ENCODE data around the gene ITPKB. TPM values are rescaled to one million over a fixed set of nuclear protein-coding genes. Genes with fewer than 3 reads are reported as not detected.
"Not testable (repeated sequence)": the region's sequence is repeated elsewhere in the genome, so short reads cannot be mapped to it uniquely, and the experiment has no call there.

The ITPKB gene
- total RNA-seq, 1 donor from 2014 or later, result 29.4 TPM

DNA sequence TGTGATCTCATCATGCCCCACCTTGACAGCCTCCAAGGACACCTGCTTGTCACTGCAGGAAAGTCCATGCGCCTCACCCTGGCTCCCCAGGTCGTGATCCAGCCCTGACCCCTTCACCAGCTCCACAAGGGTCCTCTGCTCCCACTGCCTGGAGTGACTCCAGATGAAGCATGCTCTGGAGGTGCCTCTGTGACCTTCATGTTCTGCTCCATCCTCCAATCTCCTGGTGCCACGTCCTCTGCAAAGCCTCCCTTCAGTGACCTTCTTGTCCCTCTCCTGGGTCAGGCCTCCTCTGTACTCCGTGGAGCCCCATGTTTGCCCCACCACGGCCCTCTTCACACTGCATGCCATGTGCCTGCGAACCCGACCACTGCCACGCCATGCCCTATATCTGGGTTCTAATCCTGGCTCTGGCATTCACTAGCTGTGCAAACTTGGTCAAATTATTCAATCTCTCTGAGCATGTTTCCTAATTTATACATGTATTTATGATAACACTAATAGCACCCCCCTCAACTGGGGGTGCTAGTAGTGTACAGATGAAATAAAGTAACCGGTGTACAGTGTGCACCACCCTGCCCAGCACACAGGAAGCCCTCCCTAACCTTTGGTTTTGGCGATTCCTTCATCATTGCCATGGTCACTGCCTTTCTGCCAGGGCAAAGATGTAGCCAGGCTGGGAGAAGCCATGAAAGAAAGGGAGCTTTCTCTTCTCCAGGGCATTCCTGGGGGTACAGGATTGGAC is 113.1 kb downstream of the ITPKB start:
- no peak for DNase-seq (ENCODE audit: low spot score)

DNA sequence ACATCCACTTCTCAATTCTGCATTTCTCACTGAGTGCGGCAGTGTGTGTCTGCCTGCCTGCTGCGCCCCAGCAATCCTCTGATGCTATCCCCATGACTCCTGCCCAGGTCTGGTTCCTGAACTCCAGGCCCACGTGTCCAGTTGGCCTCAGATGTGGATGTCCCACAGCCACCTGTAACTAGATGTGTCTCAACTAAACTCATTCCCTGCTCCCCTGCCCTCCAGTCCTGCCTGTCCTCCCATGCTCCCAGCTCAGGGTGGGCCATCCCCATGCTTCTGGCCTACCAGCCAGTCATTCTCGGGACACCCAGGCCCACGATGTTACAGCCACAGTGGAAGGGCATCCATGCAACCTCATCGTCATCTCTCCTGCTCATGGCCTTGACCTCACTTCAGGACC is 113.8 kb downstream of the ITPKB start:
- DNase-seq (ENCODE audit: low spot score), result no peak

DNA sequence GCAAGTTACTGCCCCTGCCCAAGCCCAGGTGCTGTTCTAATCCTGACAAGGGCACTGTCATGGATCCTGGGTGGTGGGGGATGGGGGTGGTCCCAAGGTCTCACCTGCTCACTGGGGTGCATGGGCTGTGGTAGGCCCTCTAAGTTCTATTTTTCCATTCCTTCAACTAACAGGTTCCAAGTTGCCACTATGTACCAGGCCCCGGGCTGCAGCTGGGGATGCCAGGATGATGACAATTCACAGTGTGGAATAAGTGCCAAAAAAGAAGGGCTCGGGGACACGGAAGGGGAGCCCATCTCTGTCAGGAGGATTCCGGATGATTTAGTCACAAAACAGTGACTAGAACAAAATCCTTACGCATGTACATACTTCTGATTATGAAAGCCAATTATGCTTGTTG is 114.6 kb downstream of the ITPKB start:
- DNase-seq (ENCODE audit: low spot score), result no peak

DNA sequence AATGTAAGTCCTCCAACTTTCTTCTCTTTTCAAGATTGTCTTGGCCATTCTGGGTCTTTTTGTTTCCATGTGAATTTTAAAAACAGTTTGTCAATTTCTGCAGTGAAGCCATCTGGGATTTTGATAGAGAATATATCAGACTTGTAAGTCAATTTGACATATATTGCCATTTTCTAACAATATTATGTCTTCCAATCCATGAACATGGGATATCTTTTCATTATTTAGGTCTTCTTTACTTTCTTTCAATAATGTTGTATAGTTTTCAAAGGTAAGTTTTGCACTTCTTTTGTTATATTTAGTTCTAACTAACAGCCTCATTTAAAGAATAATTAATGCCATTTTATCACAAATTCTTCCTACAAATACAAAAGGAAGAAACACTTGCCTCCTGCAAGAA is 117.1 kb downstream of the ITPKB start:
- no peak for DNase-seq (ENCODE audit: low spot score)

DNA sequence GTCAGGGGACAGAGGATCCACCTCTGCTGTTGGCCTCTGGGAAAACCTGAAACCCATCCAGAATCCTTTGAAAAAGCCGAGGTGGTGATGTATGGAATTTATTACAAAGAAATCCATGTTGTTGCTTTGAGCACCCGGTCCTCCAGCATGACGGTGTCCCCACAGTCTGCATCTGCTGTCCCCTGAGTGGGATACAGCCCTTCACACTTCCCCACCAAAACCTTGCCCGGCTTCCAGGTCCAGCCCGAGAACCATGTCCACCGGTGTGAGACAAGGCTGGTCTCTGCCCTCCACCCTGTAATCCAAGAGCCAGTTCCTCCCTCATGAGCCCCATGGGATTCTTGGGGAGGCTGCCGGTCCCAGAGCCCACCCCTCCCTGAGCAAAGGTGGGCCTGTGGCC is 120.1 kb downstream of the ITPKB start:
- DNase-seq (ENCODE audit: low spot score), result no peak

DNA sequence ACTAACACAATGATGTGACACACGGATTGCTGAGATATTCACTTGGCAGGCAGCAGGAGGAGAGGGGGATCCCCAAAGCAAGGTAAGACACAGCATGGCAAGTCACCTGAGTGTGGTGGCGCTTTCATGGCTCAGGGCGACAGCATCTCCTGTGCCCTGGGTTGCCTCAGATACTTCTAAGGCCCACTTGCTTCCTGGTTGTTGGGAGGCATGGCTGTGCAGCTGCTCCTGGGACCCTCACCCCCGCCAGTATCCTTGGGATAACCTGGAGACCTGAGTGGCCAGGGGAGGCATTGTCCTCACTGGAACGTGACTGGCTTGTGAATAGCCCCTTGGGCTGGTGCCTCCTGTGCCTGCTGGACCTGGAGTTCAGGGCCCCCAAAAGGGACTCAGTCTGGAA is 120.7 kb downstream of the ITPKB start:
- no peak for DNase-seq (ENCODE audit: low spot score)

DNA sequence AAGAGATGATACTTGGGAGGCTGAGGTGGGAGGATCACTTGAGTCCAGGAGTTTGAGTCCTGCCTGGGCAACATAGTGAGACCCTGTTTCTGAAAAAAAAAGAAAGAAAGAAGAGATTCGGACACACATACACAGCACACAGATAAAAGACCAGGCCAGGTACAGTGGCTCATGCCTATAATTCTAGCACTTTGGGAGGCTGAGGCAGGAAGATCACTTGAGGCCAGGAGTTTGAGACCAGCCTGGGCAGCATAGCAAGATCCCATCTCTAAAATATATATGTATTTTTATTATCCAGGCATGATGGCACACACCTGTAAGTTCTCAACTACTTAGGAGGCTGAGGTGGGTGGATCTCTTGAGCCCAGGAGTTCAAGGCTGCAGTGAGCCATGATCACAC is 121.4 kb downstream of the ITPKB start:
- DNase-seq (ENCODE audit: low spot score), result not testable (repeated sequence)

DNA sequence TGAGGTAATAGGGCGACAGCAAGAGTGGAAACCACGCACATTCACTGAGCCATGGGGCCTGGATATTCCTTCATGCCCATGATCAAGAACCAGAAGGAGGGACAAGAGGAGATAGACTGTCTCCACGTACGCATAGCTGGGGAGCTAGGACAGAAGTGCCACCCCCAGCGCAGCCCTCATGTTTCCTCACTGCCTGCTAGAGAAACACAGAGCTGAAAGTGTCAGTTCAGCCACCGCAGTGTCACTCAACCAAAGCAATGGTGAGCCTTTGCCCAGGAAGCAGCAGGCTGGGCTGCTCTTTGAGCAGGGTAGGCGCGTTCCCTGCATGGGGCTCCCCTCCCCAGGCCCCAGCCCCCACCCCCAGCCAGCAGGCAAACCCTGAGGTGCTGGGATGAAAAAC is 122.0 kb downstream of the ITPKB start:
- DNase-seq (ENCODE audit: low spot score), result no peak

DNA sequence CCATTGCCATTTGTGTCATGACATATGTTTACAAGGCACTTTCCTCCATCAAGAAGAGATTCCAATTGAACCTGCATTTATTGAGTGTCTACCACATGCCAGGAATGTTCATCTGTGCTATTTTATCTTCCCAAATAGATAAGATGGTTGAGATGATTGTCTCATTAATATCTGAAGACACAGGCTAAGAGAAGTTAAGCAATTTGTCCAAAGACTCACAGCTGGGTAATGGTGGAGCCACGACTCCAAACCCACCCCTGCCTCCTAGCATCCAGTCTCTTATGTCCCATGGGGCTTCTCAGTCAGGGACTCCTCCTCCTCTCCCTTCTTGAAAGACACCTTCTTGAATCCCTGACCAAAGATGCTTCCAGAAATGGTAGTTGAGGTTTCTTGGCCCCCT is 122.4 kb downstream of the ITPKB start:
- no peak for DNase-seq (ENCODE audit: low spot score)

DNA sequence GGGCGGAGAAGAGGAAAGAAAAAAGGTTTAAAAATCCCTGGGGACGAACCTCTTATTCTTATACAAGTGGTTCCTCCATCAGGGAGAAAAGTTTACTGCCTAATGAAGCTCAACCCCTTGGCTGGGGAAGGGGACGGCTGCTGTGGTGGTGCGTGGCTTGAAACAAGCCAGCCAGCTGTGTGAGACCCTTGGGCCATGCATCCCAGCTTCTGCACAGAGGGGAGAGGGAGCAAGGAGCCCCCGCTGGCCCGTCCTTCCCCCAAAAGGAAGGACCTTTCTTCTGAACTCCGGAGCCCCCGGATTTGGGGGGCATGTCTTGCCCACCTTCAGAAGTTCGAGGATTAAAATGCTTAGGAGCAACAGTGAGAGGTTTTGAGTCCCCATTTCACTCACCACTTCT is 123.2 kb downstream of the ITPKB start:
- no peak for DNase-seq (ENCODE audit: low spot score)

DNA sequence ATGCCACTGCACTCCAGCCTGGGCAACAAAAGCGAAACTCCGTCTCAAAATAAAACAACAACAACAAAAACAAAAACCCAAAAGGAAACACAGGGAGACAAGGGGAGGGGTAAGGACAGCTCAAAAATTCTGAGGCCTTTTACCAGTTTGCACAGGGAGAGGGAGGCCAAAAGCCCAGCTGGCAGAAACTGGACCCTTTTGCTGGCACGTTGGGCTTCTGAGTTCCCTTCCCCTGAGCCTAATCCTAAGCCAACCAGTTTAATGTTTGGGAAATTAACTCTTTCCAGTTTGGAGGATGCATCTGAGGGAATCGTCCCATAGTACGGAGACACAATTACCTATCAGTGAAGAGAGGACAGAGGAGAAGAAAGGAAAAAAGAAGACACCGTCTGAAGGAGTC is 127.1 kb downstream of the ITPKB start:
- not testable (repeated sequence) for DNase-seq (ENCODE audit: low spot score)

DNA sequence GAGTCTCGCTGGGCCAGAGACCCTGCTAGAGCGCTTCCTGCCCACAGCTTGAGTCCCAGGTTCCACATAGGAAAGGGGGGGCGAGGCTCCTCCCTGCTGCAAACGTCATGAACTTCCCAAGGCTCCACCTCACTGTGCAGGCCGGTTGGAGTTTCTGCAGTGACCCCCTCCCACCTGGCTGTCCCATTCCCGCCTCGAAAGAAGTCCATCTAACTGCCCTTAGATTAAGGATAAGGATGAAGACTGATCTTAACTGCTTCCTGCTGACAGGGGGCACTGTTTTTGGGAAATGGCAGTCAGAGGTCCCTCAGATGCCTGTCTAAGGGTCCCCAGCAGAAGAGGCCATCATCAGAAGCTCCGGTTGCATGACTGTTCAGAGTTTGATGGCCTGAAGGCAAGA is 127.8 kb downstream of the ITPKB start:
- no peak for DNase-seq (ENCODE audit: low spot score)

DNA sequence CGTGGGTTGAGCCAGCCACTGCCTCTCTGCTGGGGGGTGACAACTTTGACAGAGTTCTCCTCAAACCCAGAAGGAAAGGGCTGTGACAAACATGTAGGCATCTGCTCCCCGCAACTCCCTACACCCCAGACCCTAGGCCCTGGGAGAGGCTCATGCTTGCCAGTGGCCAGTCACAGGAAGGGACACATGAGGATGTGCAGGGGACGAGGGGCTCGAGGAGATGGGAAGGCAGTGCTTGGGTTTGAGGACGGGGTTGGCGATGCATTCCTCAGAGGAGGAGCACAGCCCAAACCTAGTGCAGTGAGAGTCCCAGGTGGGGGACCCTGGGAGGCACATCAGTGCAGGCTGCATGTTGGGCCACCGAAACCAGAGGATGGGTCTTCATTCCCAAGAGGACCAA is 128.4 kb downstream of the ITPKB start:
- no peak for DNase-seq (ENCODE audit: low spot score)

DNA sequence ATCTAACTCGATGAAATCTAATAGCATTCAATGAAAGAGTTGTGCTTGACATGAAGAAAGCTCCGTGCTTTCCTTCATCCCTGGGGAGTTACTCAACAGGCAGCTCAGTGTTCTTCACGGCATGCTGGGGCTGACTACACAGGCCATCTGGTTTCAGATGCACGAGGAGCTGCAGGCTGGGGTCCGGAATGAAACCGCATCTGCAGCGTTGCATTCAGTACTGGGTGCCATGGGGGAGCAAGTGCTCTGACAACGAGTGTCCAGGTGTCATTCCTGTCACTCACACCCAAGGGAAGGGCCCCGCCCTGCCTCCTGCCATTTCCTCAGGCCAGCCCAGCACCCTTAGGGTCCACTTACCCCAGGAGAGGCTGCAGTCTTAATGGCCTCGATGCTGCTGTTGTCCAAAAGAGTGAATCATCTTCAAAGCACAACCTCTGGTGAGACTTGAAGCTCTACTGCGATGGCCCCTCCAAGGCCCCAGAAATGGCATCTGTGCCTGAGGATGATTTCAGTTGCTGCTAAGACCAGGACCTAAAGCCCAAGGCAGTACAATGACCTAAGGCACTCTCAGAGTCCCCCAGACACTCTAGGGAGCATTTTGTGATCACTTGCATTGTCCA is 129.1 kb downstream of the ITPKB start:
- DNase-seq (ENCODE audit: low spot score), result no peak

DNA sequence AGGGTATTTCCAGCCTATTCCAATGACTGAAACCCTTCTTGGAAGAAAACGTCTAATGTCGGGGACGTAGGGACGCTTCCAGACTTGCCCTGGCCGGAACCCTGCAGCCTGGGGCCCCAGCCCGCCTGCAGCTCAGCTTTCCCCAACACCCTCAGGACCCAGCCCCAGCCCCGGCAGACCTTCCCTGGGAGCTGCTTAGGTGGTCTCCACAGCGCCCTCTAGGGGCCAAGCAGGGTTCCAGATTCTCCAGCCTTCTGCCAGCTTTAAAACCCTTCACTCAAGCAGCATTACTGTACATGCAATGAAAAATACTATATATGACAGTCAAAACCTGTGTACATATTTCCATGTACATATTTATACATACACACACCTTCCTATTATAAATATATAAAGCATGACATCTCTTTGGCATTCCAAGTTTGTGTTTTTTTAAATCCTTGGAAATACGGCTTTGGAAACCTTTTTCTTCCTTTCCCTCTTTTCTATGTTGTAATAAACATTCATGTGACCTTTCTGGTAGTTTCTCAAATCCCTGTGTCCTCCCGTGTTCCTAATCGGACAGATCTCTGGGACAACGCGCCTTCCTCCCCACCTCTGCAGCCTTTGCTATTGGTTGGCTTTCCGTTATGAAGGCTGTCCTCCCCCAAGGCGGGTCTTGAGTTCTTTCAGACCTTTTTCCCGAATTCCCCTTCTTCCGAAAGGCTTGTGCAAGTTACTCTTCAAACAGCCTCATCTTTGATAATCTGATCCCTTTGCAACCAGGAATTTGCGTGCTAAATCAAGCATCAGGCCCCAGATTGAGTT is 130.2 kb downstream of the ITPKB start:
- DNase-seq (ENCODE audit: low spot score), result no peak

DNA sequence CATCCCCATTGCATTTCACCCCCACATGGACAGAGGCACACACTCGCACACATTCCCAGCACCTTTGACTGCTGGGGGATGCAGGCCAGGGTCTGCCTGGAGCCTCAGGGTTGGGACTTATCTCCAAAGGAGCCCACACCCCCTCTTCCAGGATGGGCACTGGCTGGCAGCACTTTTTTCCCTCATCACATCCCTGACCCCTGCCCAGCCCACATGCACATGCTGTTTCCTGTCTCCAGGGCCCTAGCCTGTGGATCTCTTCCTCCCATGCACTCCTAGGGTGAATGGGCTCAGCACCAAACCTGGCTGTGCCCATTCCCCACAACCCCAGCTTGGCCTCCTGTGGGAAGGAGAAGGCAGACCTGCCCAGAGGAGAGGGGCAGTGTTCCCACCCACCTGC is 131.3 kb downstream of the ITPKB start:
- DNase-seq (ENCODE audit: low spot score), result no peak

DNA sequence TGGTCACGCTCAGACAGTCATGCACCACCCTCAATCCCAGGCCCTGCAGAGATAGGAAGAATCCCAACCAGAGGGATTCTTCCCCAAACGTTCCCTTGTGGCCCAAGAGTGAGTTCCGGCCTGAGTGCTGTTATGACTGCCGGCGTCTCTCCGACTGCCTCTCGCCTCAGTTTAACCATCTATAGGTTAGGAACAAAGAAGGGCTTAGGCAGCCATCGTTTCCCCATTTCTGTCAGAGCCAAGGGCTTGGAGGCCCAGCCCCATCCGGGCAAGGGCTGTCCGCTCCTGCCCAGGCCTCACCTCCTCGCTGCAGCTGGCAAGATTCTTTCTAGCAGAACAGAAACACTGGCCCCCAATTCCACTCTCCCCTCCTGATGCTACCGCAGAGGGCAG is 131.8 kb downstream of the ITPKB start:
- DNase-seq (ENCODE audit: low spot score), result no peak

DNA sequence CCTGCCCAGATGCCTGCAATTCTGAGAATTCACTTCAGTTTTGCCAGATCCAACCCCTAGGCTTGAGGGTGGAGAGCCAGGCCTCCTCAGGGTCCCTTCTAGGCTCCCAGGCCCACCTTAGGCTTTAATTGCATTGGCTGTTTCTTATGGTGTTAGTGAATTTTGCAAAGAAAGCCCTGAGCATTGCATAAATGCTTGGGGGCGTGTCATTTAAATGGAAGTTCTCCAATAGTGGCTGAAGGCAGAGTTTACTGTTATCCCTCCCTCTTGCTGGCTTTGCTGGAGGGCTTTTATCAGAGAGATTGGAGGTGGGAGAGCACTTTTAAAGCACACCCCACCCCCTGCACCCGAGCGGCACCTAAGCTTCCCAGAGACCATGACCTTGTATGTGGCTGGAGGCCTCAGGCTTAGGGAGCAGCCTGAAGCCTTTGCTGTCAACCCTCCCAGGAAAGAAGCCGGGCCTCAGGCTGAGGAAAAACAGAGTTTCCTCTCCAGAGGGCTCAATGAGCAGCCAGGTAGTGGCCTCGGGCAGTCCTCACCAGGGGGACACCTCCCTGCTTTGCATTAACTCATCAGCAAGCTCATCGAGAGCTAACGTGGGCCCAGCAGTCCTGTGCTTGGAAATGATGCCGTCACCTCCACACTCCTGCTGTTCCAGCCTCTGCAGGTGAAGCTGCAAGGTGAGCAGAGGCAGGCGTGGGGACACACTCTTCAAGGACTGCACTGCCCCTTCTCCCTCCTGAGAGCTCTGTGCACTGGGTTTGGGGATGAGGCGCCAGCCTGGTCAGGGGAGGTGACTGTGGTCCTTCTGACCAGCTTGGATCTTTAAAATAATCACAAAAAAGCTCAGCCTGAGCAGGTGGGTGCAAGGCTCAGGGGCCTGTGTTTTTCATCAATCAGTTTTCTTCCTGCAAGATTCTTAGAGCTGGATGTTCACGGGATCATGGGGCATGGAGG is 132.5 kb downstream of the ITPKB start:
- no peak for DNase-seq (ENCODE audit: low spot score)

DNA sequence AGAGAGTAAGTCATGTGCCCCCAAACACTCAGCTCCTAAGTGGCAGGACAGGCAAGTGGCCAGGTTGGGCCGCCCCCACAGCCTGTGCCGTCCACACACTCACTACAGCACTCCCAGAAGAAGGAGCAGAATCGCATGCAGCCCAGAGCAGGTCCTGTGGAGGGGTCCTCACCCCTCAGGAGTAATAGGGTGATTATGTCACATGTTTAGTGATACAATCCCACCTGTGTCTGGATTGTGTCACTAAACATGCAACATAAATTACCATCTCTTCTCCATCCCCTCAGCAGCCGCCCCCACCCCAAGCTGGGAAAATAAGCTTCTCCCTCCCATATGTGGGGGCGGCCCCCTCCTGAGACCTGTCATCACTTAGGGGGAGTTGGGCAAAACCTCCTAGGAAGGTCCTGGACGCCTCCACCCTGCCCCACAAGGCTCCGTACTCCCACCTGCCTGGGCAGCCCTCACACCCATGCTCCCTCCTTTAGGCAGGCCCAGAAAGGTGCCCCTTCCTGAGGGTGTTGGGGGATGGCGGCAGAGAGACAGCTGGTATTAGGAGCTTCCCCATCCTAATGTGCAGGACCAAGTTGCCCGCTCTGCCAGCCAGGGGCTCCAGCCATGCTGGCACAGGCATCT is 133.6 kb downstream of the ITPKB start:
- DNase-seq (ENCODE audit: low spot score), result no peak

DNA sequence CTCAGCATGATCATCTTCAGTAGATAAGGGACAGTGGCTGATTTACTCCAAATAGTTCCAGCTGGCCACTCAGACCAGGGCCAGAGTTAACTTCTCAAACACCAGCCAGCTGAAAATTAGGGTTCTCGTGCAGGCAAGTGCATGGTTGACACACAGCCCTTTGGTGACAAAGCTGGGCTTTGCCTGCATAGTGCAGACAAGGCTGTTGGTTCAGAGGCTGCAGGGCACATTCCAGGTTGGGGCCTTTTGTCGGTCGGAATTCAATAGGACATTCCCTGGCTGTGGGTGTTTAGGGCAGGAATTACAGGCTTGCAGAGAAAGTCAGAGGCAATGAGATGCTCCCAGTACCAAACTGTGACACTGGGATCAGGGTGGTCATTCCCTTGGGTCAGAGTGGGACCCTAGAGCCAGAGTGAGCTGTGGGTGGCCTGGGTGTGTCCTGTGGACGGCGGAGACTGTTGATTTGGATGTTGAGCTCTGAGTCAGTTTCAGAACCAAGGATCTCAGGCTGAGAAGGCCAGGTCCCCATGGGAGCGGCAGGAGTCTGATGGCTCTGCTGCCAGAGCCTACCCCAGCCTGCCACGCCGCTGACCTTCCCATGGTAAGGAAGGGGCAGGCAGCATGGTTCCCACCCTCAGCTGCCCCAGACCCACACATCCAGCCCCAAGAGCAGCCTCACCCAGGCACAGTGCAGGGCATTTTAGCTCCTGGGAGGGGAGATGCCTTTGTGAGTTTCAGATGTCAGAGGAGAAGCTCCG is 134.3 kb downstream of the ITPKB start:
- DNase-seq (ENCODE audit: low spot score), result no peak

Measured in ureter (tissue), 1 donor.